RWPE2 (cell line): ENCODE results near the gene GSG1L.

ENCODE experiments used
- ATAC-seq: fragments of 200-7000 bp; cut with Tn5 transposase; 3 replicates; pipeline ENCODE4 v1.9.1; 2021; ENCODE audit warnings: low read depth
- DNase-seq: peaks from one replicate; pipeline ENCODE4 v3.0.0-alpha.2; 2020; ENCODE audit warnings: low spot score
- H3K27ac ChIP-seq: fragments of 450-650 bp; 2 replicates; pipeline ENCODE4 v1.5.1; 2017; ENCODE audit warnings: mild to moderate bottlenecking; ENCODE audit not compliant: poor library complexity, severe bottlenecking
- H3K27me3 ChIP-seq: fragments of 250-450 bp; sonication (Bioruptor Pico); 2 replicates; pipeline ENCODE4 v1.5.1; 2021; ENCODE audit warnings: mild to moderate bottlenecking, moderate library complexity; ENCODE audit not compliant: insufficient read depth, poor library complexity, severe bottlenecking
- H3K36me3 ChIP-seq: fragments of 250-450 bp; sonication (Bioruptor Pico); 2 replicates; pipeline ENCODE4 v1.5.1; 2020; ENCODE audit warnings: low read depth, mild to moderate bottlenecking, moderate library complexity
- H3K4me1 ChIP-seq: fragments of 250-450 bp; sonication (Bioruptor Pico); 2 replicates; pipeline ENCODE4 v1.5.1; 2021; ENCODE audit warnings: mild to moderate bottlenecking, moderate library complexity; ENCODE audit not compliant: insufficient read depth, poor library complexity, severe bottlenecking
- H3K4me3 ChIP-seq: fragments of 250-450 bp; sonication (Bioruptor Pico); 2 replicates; pipeline ENCODE4 v1.5.1; 2021; ENCODE audit warnings: mild to moderate bottlenecking, moderate library complexity; ENCODE audit not compliant: severe bottlenecking
- H3K9me3 ChIP-seq: fragments of 250-450 bp; sonication (Bioruptor Pico); 2 replicates; pipeline ENCODE4 v1.5.1; 2021; ENCODE audit warnings: mild to moderate bottlenecking, moderate library complexity; ENCODE audit not compliant: severe bottlenecking
- TF ChIP-seq, protein P1 (sequence below): fragments of 450-650 bp; IDR thresholded peaks from one replicate; pipeline ENCODE4 v1.5.1; 2017; ENCODE audit warnings: mild to moderate bottlenecking, moderate library complexity; ENCODE audit not compliant: poor library complexity, severe bottlenecking

GSG1L gene

GRCh38 chr16:28025631-28026030 is 37.9 kb downstream of the GSG1L start:
- ATAC-seq, result no peak
- no peaks in the 10 kb centered on the region for H3K27me3 ChIP-seq
- no peaks in the 10 kb centered on the region for H3K4me1 ChIP-seq
- H3K4me3 ChIP-seq, result no peak overlapping the region
- no peak overlapping the region for H3K27ac ChIP-seq
- TF ChIP-seq, protein P1, sequence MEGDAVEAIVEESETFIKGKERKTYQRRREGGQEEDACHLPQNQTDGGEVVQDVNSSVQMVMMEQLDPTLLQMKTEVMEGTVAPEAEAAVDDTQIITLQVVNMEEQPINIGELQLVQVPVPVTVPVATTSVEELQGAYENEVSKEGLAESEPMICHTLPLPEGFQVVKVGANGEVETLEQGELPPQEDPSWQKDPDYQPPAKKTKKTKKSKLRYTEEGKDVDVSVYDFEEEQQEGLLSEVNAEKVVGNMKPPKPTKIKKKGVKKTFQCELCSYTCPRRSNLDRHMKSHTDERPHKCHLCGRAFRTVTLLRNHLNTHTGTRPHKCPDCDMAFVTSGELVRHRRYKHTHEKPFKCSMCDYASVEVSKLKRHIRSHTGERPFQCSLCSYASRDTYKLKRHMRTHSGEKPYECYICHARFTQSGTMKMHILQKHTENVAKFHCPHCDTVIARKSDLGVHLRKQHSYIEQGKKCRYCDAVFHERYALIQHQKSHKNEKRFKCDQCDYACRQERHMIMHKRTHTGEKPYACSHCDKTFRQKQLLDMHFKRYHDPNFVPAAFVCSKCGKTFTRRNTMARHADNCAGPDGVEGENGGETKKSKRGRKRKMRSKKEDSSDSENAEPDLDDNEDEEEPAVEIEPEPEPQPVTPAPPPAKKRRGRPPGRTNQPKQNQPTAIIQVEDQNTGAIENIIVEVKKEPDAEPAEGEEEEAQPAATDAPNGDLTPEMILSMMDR, result no peak
- no peaks in the 10 kb centered on the region for H3K9me3 ChIP-seq
- H3K36me3 ChIP-seq, result no peaks in the 10 kb centered on the region
- no peak for DNase-seq

DNA sequence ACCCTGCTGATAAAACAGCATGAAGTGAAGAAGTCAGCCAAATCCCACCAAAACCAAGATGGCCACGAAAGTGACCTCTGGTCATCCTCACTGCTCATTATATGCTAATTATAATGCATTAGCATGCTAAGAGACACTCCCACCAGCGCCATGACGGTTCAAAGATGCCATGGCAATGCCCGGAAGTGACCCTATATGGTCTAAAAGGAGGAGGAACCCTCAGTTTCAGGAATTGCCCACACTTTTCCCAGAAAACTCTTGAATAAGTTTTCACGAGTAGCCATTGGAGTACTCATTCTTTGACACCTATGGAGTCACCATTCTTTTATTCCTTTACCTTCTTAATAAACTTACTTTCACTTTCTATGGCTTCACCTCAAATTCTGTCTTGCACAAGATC is 44.3 kb downstream of the GSG1L start:
- no peaks in the 10 kb centered on the region for H3K27me3 ChIP-seq
- H3K4me1 ChIP-seq, result no peaks in the 10 kb centered on the region
- ATAC-seq (no peak), DNase-seq (no peak)
- H3K4me3 ChIP-seq, result no peak overlapping the region
- H3K9me3 ChIP-seq, result no peaks in the 10 kb centered on the region
- no peaks in the 10 kb centered on the region for H3K36me3 ChIP-seq
- no peak overlapping the region for H3K27ac ChIP-seq
- TF ChIP-seq, protein P1, result no peak

GRCh38 chr16:28014851-28015250 is 48.7 kb downstream of the GSG1L start:
- H3K27me3 ChIP-seq, result no peaks in the 10 kb centered on the region
- TF ChIP-seq, protein P1, result no peak
- H3K4me1 ChIP-seq, result no peaks in the 10 kb centered on the region
- H3K36me3 ChIP-seq, result no peaks in the 10 kb centered on the region
- ATAC-seq (no peak), DNase-seq (no peak)
- H3K4me3 ChIP-seq, result no peak overlapping the region
- H3K27ac ChIP-seq, result no peak overlapping the region
- H3K9me3 ChIP-seq, result no peaks in the 10 kb centered on the region

GRCh38 chr16:28013878-28014277 is 49.6 kb downstream of the GSG1L start:
- ATAC-seq (no peak), DNase-seq (no peak)
- no peaks in the 10 kb centered on the region for H3K4me1 ChIP-seq
- no peak overlapping the region for H3K4me3 ChIP-seq
- no peaks in the 10 kb centered on the region for H3K36me3 ChIP-seq
- TF ChIP-seq, protein P1, result no peak
- no peak overlapping the region for H3K27ac ChIP-seq
- no peaks in the 10 kb centered on the region for H3K27me3 ChIP-seq
- H3K9me3 ChIP-seq, result no peaks in the 10 kb centered on the region

DNA sequence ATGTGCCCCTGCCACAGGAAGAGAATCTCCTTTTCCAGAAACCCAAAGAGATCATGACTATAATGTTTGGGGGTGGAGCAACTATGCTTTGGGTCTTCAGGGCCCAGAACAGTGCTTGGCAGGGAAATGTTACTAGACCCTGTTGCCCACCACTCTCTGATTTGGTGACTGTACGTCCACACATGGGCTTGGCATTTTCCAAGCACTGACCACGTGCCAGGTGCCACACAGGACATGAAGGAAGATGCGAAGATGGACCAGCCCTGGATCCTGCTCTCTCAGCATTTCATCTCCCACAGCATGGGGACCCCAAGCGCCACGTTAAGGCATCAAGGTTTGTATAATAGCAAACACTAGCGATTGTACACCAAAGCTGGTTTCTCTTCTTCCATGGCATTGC is 50.1 kb downstream of the GSG1L start:
- Histone ChIP-seq H3K27ac (no peak overlapping the region), H3K9me3 (no peaks in the 10 kb centered on the region), H3K36me3 (no peaks in the 10 kb centered on the region), H3K4me3 (no peak overlapping the region), H3K27me3 (no peaks in the 10 kb centered on the region), H3K4me1 (no peaks in the 10 kb centered on the region)
- TF ChIP-seq, protein P1, result no peak
- DNase-seq, result no peak
- no peak for ATAC-seq
